K562 (cell line): Measurements from ENCODE around the gene DNAH8.
A peak's percentile ranks its signal among the peaks of the same experiment; 100 is the strongest.

Source experiments
- ATF1 ChIP-seq, 2 experiments: fragments of 450-650 bp in 1 of 2; IDR thresholded peaks; 2 replicates each; pipeline ENCODE4 v1.6.1; 2016; ENCODE audit warnings: missing compliant biosample characterization in 1 of 2, missing genetic modification characterization in 1 of 2
- ATF7 ChIP-seq: fragments of 450-650 bp; IDR thresholded peaks from 2 replicates; pipeline ENCODE4 v1.7.1; 2014; ENCODE audit warnings: mild to moderate bottlenecking, moderate library complexity
- CC2D1A ChIP-seq: fragments of 450-650 bp; IDR thresholded peaks from 2 replicates; pipeline ENCODE4 v1.6.1; 2017; ENCODE audit warnings: mild to moderate bottlenecking
- CEBPG ChIP-seq, 3 experiments: fragments of 200-800 bp in 1 of 3; sonication (Bioruptor generic) in 1 of 3; sonication (generic) in 1 of 3; formaldehyde crosslinking in 1 of 3; IDR thresholded peaks in 2 of 3; conservative IDR thresholded peaks in 1 of 3; 2 replicates each; pipeline versions ENCODE4 v1.6.1 to v1.8.0; 2016 to 2022; ENCODE audit warnings: missing compliant biosample characterization in 2 of 3, missing genetic modification characterization in 2 of 3, mild to moderate bottlenecking in 1 of 3, missing genetic modification reagents in 1 of 3
- GTF2F1 ChIP-seq: IDR thresholded peaks from 2 replicates; pipeline ENCODE4 v1.6.1; 2011; ENCODE audit warnings: low read depth, low read length, improper control_type of control experiment
- MXI1 ChIP-seq: IDR thresholded peaks from 2 replicates; pipeline ENCODE4 v1.6.1; 2011; ENCODE audit warnings: low read depth, mild to moderate bottlenecking, improper control_type of control experiment, low read length
- NFE2L1 ChIP-seq: fragments of 450-650 bp; IDR thresholded peaks from 2 replicates; pipeline ENCODE4 v1.6.1; 2016; ENCODE audit warnings: missing genetic modification characterization, low read depth, mild to moderate bottlenecking, missing compliant biosample characterization, moderate library complexity, borderline replicate concordance
- PHF21A ChIP-seq: fragments of 450-650 bp; IDR thresholded peaks from 2 replicates; pipeline ENCODE4 v1.6.1; 2017; ENCODE audit warnings: low read depth, borderline replicate concordance
- TAF1 ChIP-seq: IDR thresholded peaks from 2 replicates; pipeline ENCODE4 v1.6.1; 2011; ENCODE audit warnings: mild to moderate bottlenecking, low read length, moderate library complexity; ENCODE audit not compliant: insufficient read depth, control insufficient read depth, severe bottlenecking; ENCODE audit errors: extremely low read depth
- TF ChIP-seq, protein P1 (sequence below), 3 experiments: IDR thresholded peaks in 2 of 3; conservative IDR thresholded peaks in 1 of 3; 2 replicates each; pipeline ENCODE4 v1.5.1; 2011 to 2012; ENCODE audit warnings: low read length in 3 of 3, mild to moderate bottlenecking in 3 of 3, control low read depth in 2 of 3, improper control_type of control experiment in 1 of 3, inconsistent platforms in 1 of 3, low read depth in 1 of 3, mixed read lengths in 1 of 3, moderate library complexity in 1 of 3; ENCODE audit not compliant: insufficient read depth in 2 of 3

DNA sequence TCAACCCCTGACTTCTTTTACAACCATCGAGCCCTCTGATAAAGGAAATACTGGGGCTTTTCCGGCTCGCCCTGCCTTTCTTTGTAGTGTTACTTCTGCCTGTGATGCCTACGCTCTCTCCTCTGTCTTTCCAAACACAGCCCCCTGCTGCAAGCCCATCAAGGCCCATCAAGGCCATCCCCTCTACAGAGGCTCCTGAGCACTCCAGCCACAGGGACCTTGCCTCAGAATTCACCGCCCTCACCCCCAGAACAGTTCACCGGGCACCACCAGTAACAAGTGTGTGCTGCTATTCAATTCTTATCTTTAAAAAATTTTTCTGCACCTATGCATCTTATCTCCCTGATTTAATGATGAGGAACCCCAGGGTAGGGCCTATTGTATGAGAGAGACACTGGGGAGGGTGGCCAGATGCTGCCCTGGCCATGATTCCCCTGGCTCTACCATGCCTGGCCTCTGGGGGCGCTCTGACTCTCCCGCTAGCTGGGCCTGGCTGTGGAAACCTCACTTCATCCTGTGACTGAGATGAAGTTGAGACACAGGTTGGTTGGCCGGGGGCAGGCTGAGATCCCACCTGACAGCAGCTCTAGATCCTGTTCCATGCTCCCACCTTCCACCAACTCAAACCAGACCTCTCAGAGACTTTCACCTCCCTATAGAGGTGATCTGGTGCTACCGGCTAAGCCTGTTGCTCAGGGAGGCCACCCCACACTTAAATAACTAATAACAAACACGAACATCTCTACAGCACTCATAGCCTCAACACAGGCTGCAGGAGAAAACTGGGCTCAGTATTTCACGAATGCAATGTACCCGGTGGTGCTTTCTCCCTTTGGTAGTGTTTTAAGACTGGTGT lies 314.3 kb downstream of the DNAH8 start:
- no peak for TF ChIP-seq NFE2L1 (tag)
- TF ChIP-seq, protein P1, sequence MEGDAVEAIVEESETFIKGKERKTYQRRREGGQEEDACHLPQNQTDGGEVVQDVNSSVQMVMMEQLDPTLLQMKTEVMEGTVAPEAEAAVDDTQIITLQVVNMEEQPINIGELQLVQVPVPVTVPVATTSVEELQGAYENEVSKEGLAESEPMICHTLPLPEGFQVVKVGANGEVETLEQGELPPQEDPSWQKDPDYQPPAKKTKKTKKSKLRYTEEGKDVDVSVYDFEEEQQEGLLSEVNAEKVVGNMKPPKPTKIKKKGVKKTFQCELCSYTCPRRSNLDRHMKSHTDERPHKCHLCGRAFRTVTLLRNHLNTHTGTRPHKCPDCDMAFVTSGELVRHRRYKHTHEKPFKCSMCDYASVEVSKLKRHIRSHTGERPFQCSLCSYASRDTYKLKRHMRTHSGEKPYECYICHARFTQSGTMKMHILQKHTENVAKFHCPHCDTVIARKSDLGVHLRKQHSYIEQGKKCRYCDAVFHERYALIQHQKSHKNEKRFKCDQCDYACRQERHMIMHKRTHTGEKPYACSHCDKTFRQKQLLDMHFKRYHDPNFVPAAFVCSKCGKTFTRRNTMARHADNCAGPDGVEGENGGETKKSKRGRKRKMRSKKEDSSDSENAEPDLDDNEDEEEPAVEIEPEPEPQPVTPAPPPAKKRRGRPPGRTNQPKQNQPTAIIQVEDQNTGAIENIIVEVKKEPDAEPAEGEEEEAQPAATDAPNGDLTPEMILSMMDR (IDR thresholded peaks at IDR 0.05 in 2 of 3, conservative IDR thresholded peaks at IDR 0.05 in 1 of 3; ENCODE audit: insufficient read depth in 2 of 3, low read depth in 1 of 3, low read length in 3 of 3), result peak; percentile 86 to 96 (median 87)
- no peak for TF ChIP-seq PHF21A
- TF ChIP-seq GTF2F1, result no peak
- TF ChIP-seq TAF1, result no peak
- TF ChIP-seq ATF1 (CRISPR knock-in tag; IDR thresholded peaks at IDR 0.05), result no peak
- no peak for TF ChIP-seq ATF1 (tag; IDR thresholded peaks at IDR 0.05)
- TF ChIP-seq MXI1, result no peak
- no peak for TF ChIP-seq CEBPG (CRISPR knock-in tag; IDR thresholded peaks at IDR 0.05)
- TF ChIP-seq CEBPG (tag; conservative IDR thresholded peaks at IDR 0.05 in 1 of 2, IDR thresholded peaks at IDR 0.05 in 1 of 2), result no peak
- no peak for TF ChIP-seq ATF7
- TF ChIP-seq CC2D1A, result no peak
